Stimulated activated CD8-positive, alpha-beta memory T cell treated with anti-CD3 and anti-CD28 coated beads, Interleukin-4, amount 100 ng/mL, for 48 hours (primary cell): ENCODE data around the gene KCNQ5.
"Not testable (repeated sequence)": the region's sequence is repeated elsewhere in the genome, so short reads cannot be mapped to it uniquely, and the experiment has no call there.

ENCODE experiments used
- DNase-seq: peaks from one replicate; pipeline ENCODE4 v3.0.0-alpha.2; 2020

Gene KCNQ5

DNA sequence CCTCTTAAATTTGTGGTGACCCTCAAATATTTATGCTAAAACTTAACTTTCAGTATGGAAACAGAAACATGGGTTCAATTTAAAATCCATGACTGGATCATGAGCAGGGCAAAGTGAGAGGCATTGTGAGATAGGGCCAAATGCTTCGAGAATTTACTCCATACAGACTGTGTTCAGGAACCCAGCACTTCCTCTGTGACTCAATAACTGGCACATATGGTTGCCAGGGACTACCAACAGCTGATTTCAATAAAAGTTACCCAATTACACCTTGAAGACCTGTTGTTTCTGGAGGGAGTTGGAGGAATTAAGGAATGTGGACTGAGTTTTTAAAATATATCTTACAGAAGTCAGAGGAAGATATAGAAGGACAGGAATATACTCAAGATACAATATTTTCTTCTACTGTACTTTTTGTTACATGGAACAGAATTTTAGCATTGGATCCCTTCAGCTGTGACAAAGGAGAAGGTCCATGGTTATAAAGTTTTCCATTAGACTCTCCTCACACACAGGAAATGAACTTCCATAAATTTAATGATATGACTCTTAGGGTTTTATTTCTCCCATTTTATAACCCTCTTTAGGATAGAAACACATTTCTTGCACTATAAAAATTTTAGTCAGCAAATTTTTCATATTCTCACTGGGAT, 344.9 kb downstream of the KCNQ5 start:
- no peak for DNase-seq

DNA sequence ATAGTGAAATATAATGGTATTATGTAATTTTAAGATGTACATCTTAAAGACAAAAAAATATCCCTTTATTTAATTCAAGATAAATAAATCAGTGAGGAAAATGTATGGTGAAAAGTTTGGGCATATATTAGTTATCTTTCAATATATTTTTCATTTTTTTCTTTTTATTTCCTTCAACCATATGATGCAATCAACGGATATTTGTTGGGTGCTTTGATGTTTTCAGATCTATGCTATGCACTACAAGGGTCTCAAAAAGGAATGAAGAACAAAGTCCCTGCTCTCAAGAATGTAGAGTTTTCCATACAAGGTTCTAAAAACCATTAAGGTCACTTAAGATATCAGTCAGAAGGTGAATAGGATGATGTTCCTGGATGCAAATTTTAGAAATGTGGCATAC, 345.5 kb downstream of the KCNQ5 start:
- no peak for DNase-seq

DNA sequence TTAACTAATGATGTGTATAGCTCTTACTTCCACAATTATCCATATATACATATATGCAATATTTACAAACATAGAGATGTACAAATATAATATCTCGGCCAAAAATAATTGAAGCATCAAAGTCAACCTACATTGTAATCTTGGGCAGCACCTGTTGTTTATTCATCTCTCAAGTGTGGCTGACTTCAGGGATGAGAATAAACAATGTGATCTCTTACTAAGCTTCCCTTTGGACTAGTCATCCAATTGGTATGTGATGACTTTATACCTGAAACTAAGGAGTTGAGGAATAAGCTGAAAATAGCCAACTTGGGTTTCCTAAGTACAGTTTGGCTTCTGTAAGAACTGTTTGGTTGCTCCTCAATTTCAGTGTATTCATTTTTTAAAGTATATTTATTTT, 346.8 kb downstream of the KCNQ5 start:
- DNase-seq = no peak

DNA sequence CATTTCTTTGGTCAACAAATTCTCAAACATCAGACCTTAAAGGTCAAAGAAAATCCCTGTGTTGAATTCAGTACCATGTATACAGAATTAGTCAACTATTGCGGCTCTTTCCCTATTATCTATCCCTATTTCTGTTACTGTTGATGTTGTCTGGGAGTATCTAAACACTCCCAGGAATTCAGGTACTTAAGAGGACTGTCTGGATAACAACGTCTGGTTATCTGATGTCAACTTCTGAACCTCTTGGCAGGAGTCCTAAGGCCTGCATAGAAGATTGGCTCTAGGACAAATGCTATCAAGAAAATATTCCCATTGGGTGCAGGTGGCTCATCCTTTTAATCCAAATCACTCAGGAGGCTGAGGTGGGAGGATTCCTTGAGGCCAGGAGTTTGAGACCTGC, 347.8 kb downstream of the KCNQ5 start:
- DNase-seq = no peak

DNA sequence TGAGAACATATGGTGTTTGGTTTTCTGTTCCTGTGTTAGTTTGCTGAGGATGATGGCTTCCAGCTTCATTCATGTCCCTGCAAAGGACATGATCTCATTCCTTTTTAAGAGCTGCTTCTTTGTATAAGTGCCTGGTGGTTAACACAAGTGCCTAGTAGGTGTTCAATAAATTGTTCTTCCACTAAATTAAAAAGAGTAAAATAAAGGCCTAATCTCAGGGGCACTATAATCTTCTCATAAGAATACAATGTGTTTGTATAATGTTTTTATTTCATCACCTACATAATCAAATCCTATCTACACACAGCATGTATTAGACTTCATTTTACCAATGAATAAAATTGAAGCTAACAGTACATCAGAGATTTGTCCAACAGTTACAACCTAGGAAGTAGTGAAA, 350.7 kb downstream of the KCNQ5 start:
- no peak for DNase-seq

DNA sequence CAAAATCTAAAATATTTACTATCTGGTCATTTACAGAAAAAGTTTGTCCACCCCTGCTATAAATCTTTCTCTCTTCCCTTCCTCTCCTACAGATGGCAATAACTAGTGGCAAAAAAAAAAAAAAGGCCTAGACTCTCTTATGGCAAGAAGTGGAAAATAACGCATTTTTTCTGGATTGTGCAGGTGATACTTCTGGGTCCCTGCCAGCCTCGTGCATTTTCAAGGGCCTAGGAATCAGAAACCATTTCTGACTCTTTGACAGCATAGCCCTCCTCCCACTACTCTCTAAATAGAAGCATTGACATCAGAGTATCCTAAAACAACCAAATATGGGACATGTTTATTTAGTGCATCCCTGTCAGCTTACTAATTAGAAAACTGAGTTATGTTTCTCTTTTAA, 352.4 kb downstream of the KCNQ5 start:
- DNase-seq = no peak

DNA sequence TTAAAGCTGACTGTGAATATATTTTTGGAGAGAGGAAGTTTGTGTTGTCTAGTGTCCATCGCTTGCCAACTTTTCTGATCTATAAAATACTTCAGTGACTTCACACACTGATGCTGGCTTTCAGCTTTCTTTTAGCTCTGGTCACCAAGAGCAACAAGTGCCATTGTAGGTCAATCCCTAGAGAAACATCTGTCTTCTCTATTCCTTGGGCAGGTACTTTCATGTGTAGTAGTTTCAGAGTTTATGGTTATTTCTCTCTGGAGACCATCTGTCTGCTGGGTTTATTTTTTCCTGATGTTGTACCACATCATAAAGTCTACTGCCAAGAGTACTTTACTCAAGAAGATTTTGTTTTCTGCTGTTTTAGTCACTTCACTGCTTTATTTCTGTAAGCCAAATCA, 353.5 kb downstream of the KCNQ5 start:
- no peak for DNase-seq

DNA sequence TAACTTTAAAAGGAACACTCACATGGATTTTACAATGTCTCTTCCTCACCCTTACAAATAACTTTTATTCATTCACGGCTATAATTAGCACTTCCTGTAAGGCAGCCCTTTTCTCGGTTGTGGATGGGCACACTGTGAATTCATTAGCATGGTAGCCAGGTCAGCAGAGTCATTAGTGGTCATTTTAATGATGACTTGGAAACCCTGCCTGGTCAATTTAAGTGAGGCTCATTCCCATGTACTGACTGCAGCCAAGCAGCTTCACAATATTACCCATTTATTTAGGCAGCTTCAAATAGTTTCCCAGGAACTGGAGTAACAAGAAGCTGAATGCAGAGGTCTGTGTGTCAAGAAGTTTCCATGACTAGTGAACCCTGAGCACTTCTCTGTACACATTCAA, 354.6 kb downstream of the KCNQ5 start:
- DNase-seq = no peak

DNA sequence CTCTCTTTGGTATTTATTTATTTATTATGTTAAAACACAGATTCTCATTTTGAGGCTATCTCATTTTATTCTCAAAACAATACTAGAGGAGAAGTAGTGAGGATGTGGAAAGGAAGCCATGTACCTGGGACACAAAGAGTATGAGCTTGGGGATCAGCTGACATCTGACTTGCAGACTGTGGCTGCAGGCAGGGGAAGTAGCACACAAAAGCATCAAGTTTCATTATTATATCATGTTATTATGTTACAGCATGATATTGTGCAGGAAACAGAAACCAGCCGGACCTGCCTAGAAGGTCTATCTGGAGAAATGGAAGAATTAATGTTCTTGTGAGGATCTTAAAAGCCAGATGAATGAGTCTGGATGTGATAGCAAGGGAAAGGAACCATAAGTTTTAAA, 355.2 kb downstream of the KCNQ5 start:
- DNase-seq = no peak

DNA sequence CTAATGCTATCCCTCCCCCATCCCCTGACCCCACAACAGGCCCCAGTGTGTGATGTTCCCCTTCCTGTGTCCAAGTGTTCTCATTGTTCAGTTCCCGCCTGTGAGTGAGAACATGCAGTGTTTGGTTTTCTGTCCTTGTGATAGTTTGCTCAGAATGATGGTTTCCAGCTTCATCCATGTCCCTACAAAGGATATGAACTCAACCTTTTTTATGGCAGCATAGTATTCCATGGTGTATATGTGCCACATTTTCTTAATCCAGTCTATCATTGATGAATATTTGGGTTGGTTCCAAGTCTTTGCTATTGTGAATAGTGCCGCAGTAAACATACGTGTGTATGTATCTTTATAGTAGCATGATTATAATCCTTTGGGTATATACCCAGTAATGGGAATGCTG, 356.9 kb downstream of the KCNQ5 start:
- not testable (repeated sequence) for DNase-seq

DNA sequence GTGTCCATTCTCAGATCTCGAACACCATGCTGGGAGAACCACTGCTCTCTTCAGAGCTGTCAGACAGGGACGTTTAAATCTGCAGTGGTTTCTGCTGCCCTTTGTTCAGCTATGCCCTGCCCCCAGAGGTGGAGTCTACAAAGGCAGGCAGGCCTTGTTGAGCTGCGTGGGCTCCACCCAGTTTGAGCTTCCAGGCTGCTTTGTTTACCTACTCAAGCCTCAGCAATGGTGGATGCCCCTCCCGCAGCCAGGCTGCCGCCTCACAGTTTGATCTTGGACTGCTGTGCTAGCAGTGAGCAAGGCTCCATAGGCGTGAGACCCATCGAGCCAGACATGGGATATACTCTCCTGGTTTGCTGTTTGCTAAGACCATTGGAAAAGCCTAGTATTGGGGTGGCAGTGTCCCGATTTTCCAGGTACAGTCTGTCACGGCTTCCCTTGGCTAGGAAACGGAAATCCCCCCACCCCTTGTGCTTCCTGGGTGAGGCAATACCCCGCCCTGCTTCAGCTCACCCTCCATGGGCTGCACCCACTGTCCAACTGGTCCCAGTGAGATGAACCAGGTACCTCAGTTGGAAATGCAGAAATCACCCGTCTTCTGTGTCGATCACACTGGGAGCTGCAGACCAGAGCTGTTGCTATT, 362.4 kb downstream of the KCNQ5 start:
- DNase-seq = not testable (repeated sequence)

DNA sequence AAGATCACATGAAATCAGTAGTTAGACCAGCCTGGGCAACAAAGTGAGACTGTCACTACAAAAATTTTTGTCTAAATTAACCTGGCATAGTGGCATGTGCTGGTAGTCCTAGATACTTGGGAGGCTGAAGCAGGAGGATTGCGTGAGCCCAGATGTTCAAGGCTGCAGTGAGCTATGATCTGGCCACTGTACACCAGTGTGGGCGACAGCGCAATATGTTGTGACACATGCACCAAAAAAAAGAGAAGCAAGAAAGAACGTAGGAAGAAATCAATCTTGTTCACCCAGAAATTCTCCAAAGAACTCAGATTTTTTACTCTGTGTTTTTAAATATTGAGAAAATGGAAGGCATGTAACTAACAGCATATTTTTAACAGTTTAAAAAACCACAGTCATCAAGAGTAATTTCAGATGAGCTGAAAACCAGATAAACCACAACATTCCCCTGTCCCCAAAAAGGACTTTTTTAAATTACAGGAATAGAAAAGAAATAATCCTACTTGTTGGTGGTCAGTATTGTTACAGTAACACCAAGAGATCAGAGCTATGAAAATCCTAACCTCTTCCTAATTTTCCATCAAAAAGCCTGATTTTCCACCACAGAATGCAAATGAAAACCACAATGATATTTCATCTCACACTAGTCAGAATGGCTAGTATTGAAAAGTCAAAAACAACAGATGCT, 363.3 kb downstream of the KCNQ5 start:
- DNase-seq = no peak

DNA sequence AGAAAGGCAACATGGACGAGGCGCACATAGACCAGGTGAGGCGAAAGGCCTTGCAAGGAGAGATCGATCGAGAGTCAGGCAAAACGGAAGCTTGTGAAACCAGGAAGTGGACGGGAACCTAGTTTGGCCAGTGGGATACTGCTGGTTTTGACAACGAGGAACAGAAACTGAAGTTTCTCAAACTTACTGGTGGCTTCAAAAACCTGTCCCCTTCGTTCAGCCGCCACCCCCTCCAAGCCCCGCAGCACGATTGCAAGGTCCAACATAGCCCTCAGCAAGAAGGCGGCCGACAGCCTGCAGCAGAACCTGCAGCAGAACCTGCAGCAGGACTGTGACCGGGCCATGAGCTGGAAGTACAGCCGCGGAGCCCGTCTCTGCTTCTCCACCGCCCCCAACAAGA, 365.4 kb downstream of the KCNQ5 start:
- no peak for DNase-seq

DNA sequence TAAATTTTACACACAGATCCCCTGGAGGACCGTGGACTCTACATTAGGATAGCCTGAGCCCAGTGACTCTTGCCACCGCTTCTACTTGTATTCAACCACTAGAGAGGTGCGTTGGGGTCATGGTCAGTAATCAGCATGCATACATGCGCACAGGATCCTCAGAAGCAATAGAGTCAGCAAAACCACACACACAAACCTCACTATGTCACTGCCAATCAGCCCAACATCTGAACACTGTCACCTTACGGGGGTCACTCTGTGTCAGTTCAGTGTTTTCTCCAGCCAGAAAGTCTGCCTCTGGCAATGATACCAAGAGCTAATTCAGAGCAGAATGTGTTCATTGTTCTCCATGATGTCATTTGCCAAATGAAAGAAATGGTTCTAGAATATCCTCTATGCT, 378.1 kb downstream of the KCNQ5 start:
- DNase-seq = no peak

DNA sequence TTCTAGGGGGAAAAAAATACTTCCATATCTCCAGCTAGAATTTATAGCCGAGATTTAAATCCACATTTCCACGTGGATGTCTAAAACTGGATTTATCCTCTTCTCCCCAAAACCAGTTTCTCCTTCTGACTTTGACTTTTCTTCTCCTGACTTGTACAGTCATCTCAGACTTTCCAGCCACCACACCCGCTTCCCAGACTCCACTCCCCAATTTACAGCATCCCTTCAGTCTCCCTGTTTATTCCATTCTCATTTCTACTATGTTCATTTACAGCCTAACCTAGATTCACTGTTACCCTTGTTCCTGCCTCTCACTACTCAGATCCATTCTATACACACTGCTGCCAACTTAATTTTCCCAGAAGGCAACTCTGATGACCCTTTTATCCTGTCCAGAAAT, 378.6 kb downstream of the KCNQ5 start:
- no peak for DNase-seq

DNA sequence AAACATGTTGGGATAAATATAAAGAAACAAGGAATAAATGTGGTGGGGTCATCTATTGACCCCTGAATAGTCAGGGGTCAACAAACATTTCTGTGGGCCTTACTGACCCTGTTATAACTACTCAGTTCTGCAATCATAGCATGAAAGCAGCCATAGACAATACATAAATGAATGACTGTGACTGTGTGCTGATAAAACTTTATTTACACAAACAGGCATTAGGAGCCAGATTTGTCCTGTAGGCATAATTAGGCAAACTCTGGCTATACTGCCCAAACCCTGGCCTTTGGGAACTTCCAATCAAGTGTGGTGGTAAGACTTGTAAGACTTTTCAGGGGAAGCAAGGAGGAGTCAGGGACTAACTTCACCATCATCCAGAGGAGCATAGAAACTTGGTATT, 380.7 kb downstream of the KCNQ5 start:
- DNase-seq = no peak

DNA sequence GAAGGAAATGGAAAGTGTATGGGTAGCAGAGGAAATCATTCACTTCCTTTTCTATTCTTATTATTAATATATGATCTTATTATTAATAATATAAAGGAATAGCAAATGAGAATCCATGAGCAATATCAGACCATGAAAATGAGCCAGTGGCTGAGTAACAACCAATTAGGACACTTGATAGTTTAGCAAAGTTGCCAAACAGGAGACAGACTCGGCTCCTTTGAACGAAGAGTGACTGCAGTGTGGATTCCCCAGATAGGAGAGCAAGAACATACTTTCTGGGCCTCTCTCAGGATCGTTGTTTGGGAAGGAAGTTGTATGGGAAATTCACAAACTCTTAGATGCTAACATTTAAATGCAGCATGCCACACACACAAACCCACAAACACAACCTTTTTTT, 381.4 kb downstream of the KCNQ5 start:
- DNase-seq = no peak

DNA sequence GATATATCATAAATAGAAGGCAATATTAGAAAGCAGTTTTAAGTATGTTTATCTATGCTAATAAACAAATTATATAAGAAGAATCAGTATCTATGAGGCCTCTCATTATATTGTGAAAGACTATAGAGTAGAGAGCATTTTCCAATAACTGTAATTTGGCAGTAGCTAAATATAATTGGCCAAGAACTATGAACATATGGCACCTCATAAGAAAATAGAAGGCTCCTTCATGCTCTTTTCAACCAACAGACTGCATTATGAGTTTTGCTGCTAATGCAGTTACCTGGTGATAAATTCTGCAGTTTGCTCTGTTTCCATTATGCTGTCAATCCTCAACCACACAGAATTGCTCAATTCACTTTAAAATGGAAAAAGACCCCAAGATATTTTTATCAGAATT, 382.4 kb downstream of the KCNQ5 start:
- DNase-seq = no peak

DNA sequence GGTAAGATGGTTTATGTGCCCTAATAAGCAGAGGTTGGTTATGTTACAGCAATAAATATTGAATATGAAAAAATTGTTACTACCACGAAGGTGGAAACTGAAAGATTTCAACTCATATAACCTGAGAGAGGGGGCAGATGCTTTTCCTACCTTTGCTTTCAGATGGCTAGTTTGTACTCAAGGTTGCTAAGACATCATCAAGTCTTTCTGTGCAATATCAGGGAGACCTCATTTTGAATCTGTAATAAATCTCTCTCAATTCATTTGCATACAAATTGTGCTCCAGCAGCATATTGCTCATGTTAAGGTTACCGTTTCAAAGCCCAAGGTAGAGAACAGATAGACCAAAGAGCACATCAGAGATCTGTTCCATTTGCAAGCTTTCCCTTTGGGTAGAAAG, 383.0 kb downstream of the KCNQ5 start:
- no peak for DNase-seq

DNA sequence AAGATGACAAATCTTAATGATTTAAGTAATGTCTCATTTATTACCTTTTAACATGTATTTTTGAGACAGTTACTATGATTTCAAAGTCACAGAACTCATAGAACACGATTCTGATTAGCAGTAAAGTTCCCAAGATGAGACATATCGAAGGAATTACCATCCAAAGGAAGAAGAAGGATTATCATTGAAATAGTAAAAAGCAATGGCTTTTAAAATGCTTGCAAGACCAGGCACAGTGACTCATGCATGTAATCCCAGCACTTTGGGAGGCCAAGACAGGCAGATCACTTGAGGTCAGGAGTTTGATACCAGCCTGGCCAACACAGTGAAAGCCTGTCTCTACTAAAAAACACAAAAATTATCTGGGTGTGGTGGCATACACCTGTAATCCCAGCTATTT, 384.3 kb downstream of the KCNQ5 start:
- DNase-seq = no peak

DNA sequence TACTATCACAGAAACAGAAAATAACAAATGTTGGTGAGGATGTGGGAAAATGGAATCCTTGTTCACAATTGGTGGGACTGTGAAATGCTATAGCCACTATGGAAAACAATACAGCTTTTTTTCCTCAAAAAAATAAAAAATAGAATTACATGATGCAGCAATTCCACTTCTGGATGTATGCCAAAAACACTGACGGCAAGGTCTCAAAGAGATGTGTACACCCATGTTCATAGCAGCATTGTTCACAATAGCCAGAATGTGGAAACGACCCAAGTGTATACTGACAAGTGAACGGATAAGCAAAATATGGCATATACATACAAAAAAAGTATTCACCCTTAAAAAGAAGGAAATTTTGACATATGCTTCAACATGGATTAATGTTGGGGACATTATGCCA, 390.1 kb downstream of the KCNQ5 start:
- no peak for DNase-seq

DNA sequence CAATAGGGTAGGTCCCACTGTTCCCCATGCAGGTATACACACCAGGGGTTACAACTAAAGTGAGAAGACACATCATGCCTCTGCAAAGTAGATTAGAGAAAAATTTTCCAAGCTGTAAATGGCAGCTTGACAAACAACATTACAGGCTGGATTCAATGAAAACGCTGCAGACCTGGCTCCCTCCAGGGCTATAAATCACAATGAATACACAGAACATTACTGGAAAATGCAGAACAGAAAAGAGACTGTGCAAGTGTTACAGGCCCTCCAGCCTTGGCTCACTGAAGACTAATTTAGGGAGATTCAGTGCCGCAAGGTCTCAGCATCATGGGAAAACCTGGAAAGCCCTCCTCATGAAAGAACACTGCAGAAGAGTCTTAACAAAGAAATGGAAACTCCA, 395.6 kb downstream of the KCNQ5 start:
- no peak for DNase-seq

DNA sequence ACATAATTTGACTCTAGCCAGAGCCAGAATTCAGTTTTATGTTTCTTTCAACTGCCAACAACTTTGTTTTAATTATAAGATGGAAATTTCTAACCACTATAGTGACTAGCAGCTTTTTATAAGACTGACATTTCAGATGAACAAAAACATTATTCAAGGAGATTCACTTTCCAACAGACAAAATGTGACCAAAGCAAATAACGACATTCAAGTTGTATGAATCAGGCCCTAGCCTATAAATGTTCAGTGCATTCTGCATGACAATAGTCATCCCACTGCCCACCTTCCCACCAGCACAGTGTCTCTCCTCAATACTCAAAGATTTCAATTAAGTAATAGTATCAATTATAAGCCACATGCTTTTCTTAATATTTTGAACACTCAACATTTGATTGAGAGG, 402.7 kb downstream of the KCNQ5 start:
- no peak for DNase-seq

DNA sequence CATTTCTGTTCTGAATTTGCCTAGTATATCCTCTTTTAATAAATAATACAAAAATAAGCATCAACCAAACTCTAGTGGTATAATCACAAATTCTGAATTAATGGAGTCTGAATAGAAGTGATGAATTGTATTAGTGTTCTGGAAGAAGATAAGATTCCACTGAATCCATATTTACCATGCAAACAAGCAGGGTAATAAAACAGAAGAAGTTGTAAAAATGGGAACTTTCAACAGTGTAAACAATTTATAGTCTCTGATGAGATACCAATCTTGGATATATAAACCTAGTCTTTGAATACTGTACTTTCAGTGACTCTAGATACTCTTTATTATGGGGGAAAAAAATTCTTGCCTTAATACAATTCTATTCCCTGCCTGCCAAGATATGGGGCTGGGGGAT, 405.8 kb downstream of the KCNQ5 start:
- no peak for DNase-seq
